Testis (tissue), 3 donors: ENCODE data around the gene TTC17. TPM values are rescaled to one million over a fixed set of nuclear protein-coding genes. Genes with fewer than 3 reads are reported as not detected.

Experiments
- DNase-seq: peaks from one replicate; pipeline ENCODE4 v3.0.0-alpha.2; 2019
- H3K27ac ChIP-seq, 2 donors: fragments of 200-600 bp; sonication (generic); one replicate each; pipeline ENCODE4 v1.5.1; 2019
- H3K27me3 ChIP-seq: fragments of 200-600 bp; sonication (generic); one replicate; pipeline ENCODE4 v1.5.1; 2019
- H3K36me3 ChIP-seq: fragments of 200-600 bp; sonication (generic); one replicate; pipeline ENCODE4 v1.5.1; 2017; ENCODE audit warnings: low read depth; ENCODE audit errors: missing control alignments
- H3K4me1 ChIP-seq: fragments of 200-600 bp; sonication (generic); one replicate; pipeline ENCODE4 v1.5.1; 2019
- H3K4me3 ChIP-seq, 2 donors: fragments of 200-600 bp; sonication (generic); one replicate each; pipeline ENCODE4 v1.5.1; 2017 to 2019
- H3K9me3 ChIP-seq: fragments of 200-600 bp; sonication (generic); one replicate; pipeline ENCODE4 v1.5.1; 2017
- POLR2A ChIP-seq: fragments of 450-650 bp; IDR thresholded peaks from one replicate; pipeline ENCODE4 v1.6.1; 2017; ENCODE audit warnings: antibody characterized with exemption, mild to moderate bottlenecking, moderate library complexity
- WGBS, 2 donors: methylation state at CpG; one replicate each; pipeline ENCODE4 v1.1.5; 2018; 5-methylcytosine and 5-hydroxymethylcytosine counted together
- intact Hi-C: fragments of 100-400 bp; cut with DNase I; formaldehyde crosslinking; loops from one replicate; pipeline ENCODE4 v1.15.1; 2023; ENCODE audit warnings: low total_unique reads
- polyA plus RNA-seq: library from polyadenylated mRNA; stranded (reverse); fragments of 350-450 nt; fragmentation: Illumina TruSeq; extraction: RNeasy Lipid Tissue Mini Kit (QIAGEN cat#74804); gene quantifications from one replicate; pipeline ENCODE4 v1.2.3, GENCODE V29; 2014; ENCODE audit warnings: low read depth, low replicate concordance; ENCODE audit not compliant: insufficient read depth
- total RNA-seq, 2 donors: library from RNA; depleted of rRNA; stranded (reverse); fragments of >200 nt; gene quantifications; one replicate each; pipeline ENCODE4 v1.2.3, GENCODE V29; 2016
- TF ChIP-seq, protein P1 (sequence below), 3 experiments: fragments of 450-650 bp in 2 of 3; fragments of 200-600 bp in 1 of 3; sonication (generic) in 1 of 3; IDR thresholded peaks; one replicate each; pipeline ENCODE4 v1.5.1; 2016 to 2019; ENCODE audit warnings: antibody characterized with exemption in 3 of 3, mild to moderate bottlenecking in 2 of 3, moderate library complexity in 1 of 3

TTC17 gene
- total and polyA plus RNA-seq, 3 donors from 2014 or later: 74.9 to 141 (median 134) TPM

DNA sequence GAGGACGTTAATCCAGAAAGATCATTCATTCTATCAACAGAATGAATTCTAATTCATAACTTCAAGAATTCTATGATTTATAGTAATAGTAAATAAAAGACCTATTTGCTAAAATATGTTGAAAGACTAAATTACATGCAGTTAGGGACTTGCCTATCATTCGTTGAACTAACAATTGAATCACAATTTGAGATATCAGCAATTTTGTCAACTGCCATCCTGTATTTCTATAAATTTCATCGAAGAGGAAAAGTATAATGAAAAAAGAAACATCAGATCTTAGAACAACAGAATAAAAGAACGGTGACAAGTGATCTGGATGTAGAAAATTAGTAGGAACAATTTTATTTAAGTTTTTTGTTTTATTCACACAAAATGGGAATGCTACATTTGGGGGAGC lies 4.4 kb upstream of the TTC17 start:
- Histone ChIP-seq H3K36me3 (no peaks in the 10 kb centered on the region), H3K27ac (no peak overlapping the region), H3K4me3 (no peak overlapping the region), H3K9me3 (no peaks in the 10 kb centered on the region), H3K4me1 (no peaks in the 10 kb centered on the region), H3K27me3 (no peaks in the 10 kb centered on the region)
- TF ChIP-seq POLR2A: no peak
- TF ChIP-seq, protein P1, sequence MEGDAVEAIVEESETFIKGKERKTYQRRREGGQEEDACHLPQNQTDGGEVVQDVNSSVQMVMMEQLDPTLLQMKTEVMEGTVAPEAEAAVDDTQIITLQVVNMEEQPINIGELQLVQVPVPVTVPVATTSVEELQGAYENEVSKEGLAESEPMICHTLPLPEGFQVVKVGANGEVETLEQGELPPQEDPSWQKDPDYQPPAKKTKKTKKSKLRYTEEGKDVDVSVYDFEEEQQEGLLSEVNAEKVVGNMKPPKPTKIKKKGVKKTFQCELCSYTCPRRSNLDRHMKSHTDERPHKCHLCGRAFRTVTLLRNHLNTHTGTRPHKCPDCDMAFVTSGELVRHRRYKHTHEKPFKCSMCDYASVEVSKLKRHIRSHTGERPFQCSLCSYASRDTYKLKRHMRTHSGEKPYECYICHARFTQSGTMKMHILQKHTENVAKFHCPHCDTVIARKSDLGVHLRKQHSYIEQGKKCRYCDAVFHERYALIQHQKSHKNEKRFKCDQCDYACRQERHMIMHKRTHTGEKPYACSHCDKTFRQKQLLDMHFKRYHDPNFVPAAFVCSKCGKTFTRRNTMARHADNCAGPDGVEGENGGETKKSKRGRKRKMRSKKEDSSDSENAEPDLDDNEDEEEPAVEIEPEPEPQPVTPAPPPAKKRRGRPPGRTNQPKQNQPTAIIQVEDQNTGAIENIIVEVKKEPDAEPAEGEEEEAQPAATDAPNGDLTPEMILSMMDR (IDR thresholded peaks at IDR 0.05): no peak
- intact Hi-C loops: no loop called here
- DNase-seq: no peak
- WGBS, 2 donors: 71 to 85% methylated on average over 4 of the region's 4 CpGs

DNA sequence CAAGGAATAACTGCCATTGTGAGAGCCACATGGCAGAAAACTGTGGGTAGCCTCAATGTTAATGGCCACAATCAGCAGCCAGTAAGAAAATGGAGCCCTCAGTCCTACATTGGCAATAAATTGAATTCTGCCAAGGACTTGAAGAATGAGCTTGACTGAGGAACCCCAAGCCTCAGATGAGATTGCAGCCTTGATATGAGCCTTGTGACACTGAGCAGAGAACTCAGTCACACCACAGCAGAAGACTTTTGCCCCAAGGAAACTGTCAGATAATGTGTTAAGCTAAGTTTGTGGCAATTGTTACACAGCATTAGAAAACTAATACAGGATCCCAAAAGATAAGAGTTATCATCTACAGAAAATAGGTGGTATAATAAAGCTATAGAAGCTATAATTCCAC lies 2.4 kb upstream of the TTC17 start:
- Histone ChIP-seq H3K27ac (no peak overlapping the region), H3K4me3 (no peak overlapping the region), H3K27me3 (no peaks in the 10 kb centered on the region), H3K36me3 (no peaks in the 10 kb centered on the region), H3K4me1 (peaks cover 10% of the 10 kb centered on the region), H3K9me3 (no peaks in the 10 kb centered on the region)
- TF ChIP-seq, protein P1 (IDR thresholded peaks at IDR 0.05): no peak
- no peak for TF ChIP-seq POLR2A
- intact Hi-C loops: no loop called here
- DNase-seq: no peak

DNA sequence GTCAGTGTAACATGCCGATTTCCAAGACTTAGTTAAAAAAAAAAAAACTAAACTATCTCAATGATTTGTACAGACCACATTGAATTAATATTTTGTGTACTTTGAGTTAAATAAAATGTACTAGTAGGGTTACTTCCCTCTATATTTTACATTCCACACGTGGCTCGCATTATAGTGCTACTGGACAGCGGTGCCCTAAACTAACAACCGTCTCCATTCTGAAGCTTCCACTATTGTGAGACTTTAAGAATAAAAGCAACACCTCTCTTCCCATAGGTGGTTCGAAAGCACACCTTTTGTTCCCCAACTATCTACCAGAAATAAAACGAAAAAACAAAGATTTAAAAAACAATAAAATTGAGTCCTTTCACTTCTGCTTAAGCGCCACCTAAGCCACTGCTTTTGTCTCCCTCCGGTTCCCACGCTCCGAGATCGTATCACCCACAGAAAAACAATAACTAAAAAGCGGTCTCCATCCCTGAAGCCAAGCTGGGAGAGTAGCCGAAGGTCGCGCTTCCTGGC lies 380 bp upstream of the TTC17 start:
- Histone ChIP-seq H3K9me3 (no peaks in the 10 kb centered on the region), H3K36me3 (no peaks in the 10 kb centered on the region), H3K4me3 (peak overlapping the region; percentile 96 to 97), H3K4me1 (peaks cover 10% of the 10 kb centered on the region), H3K27me3 (no peaks in the 10 kb centered on the region), H3K27ac (peak overlapping the region; percentile 87 to 91)
- no peak for DNase-seq
- intact Hi-C loops: no loop called here
- WGBS, 2 donors: 2 to 3% methylated on average over 16 of the region's 16 CpGs
- TF ChIP-seq, protein P1 (IDR thresholded peaks at IDR 0.05): no peak
- no peak for TF ChIP-seq POLR2A

DNA sequence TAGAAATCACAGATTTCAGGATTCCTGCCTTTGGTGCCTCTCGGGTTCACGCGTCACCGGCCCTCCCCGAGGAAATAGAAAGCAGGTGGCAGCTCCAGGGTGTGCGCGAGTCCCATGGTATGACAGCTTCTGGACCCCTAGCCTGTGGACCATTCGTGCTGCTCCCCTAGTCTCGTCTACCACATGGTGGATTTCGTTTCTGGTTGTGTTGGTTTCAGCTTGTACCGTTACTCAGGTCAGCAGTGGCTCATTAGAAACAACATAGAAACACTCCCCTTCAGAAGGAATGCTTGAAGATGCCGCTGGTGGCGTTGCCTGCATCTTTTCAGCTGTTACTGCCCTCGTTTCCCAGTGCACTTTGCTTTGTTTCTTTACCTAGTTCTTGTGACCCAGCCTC lies 700 bp downstream of the TTC17 start:
- H3K9me3 ChIP-seq: no peaks in the 10 kb centered on the region
- H3K4me3 ChIP-seq: peak overlapping the region; percentile 96 to 97
- H3K36me3 ChIP-seq: no peaks in the 10 kb centered on the region
- H3K4me1 ChIP-seq: peaks cover 10% of the 10 kb centered on the region
- DNase-seq: peak; percentile 47
- WGBS, 2 donors: 0% methylated on average over 12 to 14 of the region's 14 CpGs
- intact Hi-C loops: no loop called here
- peak overlapping the region; percentile 87 to 91 for H3K27ac ChIP-seq
- no peak for TF ChIP-seq POLR2A
- TF ChIP-seq, protein P1 (IDR thresholded peaks at IDR 0.05): peak in 1 of 3 experiments; percentile 3
- no peaks in the 10 kb centered on the region for H3K27me3 ChIP-seq

DNA sequence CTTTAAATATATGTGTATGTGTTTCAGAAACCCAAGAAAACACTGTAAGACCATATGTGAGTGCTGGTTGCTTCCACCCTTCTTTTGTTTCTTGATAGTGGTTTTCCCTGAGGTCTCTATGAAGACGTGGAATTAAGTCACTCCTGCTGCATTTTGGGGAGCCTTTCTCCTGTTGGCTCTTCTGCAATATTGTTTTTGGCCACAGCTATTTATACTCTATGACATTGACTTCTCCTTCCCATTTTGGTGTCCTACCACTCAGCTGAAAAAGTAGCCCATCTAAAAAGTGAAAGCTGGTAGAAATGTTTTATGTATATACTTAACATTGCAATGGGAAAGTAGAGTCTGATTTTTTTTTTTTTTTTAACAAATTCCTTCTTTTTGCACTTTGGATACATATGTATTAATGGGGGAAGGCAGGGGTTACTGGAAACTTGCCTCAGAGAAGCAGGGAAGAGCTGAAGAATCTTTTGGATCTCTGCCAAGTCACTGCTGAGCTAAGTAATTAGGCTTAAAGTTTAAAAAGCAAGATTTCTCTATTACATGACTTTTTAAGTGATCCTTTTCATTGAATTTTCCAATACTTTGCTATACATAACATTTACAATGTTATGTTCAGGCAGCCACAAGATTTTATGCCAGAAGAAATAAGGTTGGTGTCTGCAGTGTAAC lies 1.8 kb downstream of the TTC17 start:
- no peak for DNase-seq

More for the DNA sequence above, 1.8 kb downstream of the TTC17 start:
- H3K27me3 ChIP-seq: no peaks in the 10 kb centered on the region
- no peak overlapping the region for H3K27ac ChIP-seq
- 0 to 26% methylated on average over 1 of the region's 1 CpG for WGBS, 2 donors
- no peak for TF ChIP-seq POLR2A
- TF ChIP-seq, protein P1 (IDR thresholded peaks at IDR 0.05): no peak
- H3K4me1 ChIP-seq: peaks cover 10% of the 10 kb centered on the region
- H3K4me3 ChIP-seq: no peak overlapping the region
- no peaks in the 10 kb centered on the region for H3K36me3 ChIP-seq
- H3K9me3 ChIP-seq: no peaks in the 10 kb centered on the region
- intact Hi-C loops: no loop called here
